ENCODE results near the gene HES4.
"Not testable (repeated sequence)": the region's sequence is repeated elsewhere in the genome, so short reads cannot be mapped to it uniquely, and the experiment has no call there.

HES4 gene

DNA sequence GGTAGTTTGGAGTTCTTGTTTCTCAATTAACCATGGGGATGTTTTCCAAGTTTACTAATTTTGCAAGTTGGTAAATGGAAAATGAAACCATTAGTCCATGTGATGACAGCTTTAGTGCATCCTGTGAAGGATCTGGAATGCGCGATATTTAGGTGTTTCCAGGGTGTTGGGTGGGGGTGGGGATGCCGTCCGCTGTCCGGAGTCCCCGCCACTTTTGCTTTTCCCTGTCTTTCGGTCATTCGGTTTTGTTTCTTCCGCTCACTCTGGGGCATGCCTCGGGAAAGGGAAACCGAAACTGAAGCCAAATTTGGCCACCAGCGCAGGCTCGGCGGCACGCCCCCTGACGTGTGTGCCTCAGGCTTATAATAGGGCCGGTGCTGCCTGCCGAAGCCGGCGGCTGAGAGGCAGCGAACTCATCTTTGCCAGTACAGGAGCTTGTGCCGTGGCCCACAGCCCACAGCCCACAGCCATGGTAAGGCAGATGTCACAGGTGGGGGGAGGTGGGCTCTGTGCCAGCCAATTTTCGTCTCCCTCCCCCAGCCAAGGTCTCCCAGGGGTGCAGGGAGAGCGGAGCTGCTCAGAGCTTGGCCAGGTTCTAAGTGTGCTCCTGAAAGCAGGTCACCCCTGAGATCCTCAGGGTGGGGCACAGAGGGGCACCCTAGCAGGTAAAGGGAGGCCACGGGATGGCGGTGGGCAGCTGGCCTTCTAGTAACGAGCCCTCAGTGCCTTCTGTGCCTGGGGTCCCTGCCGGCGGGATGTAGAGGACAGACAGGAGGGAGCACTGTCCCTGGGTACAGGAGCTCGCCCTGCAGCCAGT lies 13.4 kb upstream of the HES4 start, which contains the start of gene ISG15:
Gene ISG15, plus strand, starts transcription at position 393 of the 817 bp plus-strand sequence. Its CDS starts 77 bp downstream, at position 470.
- Mint-ChIP-seq H3K9me3 (no peaks in the 10 kb centered on the region), H3K27ac (peak within 1 kb of the TSS; percentile 91), H3K4me3 (peak within 1 kb of the TSS; percentile 90), H3K36me3 (no peaks in the 10 kb centered on the region), H3K4me1 (peaks cover 35% of the 10 kb centered on the region), H3K27me3 (no peaks in the 10 kb centered on the region)

DNA sequence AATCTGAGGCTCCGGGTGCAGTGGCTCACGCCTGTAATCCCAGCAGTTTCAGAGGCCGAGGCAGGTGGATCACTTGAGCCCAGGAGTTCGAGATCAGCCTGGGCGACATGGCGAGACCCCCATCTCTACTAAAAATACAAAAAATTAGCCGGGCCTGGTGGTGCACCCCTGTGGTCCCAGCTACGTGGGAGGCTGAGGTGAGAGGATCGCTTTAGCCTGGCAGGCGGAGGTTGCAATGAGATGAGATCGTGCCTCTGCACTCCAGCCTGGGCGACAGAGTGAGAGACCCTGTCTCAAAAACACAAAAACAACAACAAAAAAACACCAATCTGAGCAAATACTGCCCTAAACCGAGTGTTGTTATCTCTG lies 12.8 kb upstream of the HES4 start:
- H3K36me3 Mint-ChIP-seq, H3K9me3 Mint-ChIP-seq, H3K27me3 Mint-ChIP-seq: not testable (repeated sequence)
- H3K27ac Mint-ChIP-seq, result peak overlapping the region; percentile 85
- H3K4me3 Mint-ChIP-seq, result peak overlapping the region; percentile 90
- peaks cover 35% of the 10 kb centered on the region for H3K4me1 Mint-ChIP-seq

DNA sequence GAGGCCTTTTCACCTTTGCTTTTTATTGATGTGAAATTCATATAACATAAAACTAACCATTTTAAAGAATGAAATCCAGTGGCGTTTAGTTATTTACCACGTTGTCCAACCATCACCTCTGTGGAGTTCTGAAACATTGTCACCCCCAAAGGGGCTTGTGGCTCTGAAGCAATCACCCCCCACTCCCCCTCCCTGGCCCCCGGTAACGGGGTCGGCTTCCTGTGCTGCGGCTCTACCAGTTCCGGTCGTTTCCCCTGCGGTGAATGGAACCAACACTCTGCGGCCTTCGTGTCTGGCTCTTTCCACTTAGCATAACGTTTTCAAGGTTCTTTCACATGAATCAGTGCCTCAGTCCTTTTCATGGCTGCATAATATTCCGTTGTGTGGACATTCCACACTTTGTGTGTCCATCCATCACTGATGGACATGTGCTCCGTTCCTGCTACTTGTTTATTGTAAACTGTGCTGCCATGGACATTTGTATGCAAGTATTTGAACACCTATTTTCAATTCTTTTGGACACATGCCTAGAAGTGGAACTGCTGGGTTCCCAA lies 11.6 kb upstream of the HES4 start:
- Mint-ChIP-seq H3K36me3 (no peaks in the 10 kb centered on the region), H3K9me3 (no peaks in the 10 kb centered on the region), H3K27me3 (no peaks in the 10 kb centered on the region), H3K4me3 (no peak overlapping the region), H3K27ac (no peak overlapping the region), H3K4me1 (peaks cover 28% of the 10 kb centered on the region)

DNA sequence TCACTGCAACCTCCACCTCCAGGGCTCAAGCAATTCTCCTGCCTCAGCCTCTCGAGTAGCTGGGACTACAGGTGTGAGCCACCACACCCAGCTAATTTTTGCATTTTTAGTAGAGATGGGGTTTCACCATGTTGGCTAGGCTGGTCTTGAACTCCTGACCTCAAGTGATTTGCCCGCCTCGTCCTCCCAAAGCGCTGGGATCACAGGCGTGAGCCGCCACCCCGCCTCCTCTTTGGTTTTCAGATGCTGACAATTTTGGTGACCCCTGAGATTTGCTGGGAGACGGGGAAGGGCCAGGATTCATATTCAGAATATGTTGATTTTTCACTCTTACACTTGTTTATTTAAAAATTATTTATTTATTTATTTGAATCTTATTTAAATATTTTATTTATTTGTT lies 10.2 kb upstream of the HES4 start:
- not testable (repeated sequence) for H3K36me3 Mint-ChIP-seq, H3K4me3 Mint-ChIP-seq, H3K27ac Mint-ChIP-seq, H3K9me3 Mint-ChIP-seq, H3K27me3 Mint-ChIP-seq
- H3K4me1 Mint-ChIP-seq, result peaks cover 33% of the 10 kb centered on the region

DNA sequence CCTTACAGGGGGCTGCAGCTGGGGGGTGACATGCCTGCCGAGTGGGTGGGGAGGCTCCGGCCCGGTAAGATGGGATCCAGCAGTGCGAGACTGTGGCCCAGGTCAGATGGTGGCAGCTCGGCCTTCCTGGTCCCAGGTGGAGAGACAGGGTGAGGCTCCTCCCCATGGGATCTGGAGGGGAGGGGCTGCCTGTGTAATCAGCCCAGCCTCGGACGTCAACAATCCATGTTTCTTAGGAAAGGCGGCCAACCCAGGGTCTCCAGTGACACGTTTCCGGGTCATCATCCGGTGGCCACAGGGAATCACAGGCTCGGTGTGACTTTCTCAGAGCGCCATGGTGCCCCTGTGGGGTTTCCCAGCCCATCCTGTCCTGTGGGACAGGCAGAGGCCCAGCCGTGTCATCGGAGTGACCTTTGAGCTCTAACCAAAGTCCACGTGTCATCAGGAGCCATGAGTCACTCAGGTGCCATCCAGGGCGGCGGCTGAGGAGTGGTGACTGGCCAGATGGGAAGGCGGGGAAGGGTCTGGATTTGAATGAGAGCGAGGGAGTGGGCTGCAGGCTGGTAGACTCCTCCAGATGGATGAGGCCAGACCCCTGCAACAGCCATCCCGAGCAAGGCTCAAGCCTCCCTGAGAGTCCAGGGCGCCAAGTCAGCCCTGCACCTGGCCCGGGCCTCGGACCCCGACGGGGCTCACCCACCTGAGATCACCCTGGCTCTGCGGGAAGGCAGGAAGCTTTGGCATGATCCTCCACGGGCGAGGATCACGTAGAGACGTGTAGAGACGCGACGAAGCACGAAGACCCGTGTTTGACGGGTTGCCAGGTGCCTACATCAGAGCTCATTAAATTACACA lies 6.6 kb upstream of the HES4 start:
- Mint-ChIP-seq H3K9me3 (no peaks in the 10 kb centered on the region), H3K36me3 (peaks cover 4% of the 10 kb centered on the region), H3K4me1 (peaks cover 15% of the 10 kb centered on the region), H3K4me3 (no peak overlapping the region), H3K27me3 (peaks cover 12% of the 10 kb centered on the region), H3K27ac (no peak overlapping the region)

DNA sequence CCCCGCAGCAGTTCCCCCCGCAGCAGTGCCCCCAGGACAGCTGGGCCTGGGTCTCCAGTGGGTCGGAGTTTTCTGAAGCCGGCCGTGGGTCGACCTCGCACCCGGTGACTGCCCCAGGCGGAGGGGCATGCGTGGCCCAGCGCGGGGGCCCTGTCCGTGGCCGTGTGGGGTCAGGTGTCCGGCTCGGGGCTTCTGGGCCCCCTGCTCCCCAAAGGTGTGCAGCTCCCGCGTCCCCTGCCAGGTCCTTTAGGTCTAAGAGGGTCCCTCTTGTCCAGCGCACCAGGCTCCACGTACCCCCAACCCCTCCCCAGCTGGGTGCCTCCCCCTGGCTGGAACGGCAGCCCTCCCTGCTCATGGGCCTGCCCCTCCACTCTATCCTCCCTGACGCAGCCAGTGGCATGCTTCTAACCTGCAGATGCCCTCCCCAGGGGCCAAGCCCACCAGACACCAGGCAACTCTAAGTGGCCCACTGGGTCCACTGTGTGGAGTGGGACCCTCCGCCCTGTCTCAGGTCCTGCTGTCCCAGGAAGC lies 5.9 kb upstream of the HES4 start:
- no peak overlapping the region for H3K4me3 Mint-ChIP-seq
- H3K27ac Mint-ChIP-seq, result no peak overlapping the region
- peaks cover 4% of the 10 kb centered on the region for H3K36me3 Mint-ChIP-seq
- H3K27me3 Mint-ChIP-seq, result peaks cover 12% of the 10 kb centered on the region
- no peaks in the 10 kb centered on the region for H3K9me3 Mint-ChIP-seq
- H3K4me1 Mint-ChIP-seq, result peaks cover 16% of the 10 kb centered on the region

DNA sequence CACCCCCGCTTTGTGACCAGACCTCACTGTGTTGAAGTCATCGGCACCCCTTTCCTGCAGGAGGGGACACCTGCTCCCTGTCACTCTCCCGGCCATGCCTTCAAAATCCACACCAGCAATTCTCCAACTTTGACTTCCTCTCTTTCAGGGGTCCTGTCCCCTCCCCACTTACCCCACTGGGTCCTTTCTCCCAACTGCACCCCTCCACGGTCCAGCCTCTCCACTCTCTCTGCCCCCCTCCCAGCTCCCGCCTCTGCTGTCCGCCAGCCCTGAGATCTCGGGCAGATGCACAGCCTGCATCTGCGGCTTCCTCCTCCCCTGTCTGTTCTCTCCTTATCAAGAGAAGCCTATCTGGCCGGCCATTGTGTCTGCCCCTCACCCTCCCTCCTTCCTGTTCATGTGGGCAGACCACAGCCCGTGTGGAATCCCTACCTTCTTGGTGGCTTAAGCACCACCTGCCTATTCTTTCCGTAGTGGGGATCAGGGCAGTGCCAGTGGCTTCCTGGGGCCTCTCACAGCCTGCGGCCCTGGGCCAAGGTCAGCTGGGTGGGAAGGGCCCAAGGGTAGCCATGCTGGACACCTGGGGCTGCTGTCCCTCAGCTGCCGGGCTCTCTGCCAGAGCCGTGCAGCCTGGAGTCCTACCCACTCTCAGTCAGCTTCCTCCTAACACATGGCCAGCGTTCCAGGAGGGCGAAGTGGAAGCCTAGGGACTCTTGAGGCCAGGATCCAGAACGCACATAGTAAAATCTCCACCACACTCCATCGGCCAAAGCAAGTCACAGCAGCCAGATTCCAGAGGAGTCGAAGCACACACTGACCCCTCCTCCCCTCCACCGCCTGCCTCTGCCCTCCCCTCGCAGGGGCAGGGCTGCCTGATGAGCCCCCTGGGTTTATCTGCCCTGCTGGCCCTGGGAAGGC lies 5.1 kb upstream of the HES4 start:
- Mint-ChIP-seq H3K4me1 (peaks cover 19% of the 10 kb centered on the region), H3K27me3 (peaks cover 12% of the 10 kb centered on the region), H3K27ac (peak overlapping the region; percentile 86), H3K9me3 (no peaks in the 10 kb centered on the region), H3K36me3 (peaks cover 4% of the 10 kb centered on the region), H3K4me3 (peak overlapping the region; percentile 15)

DNA sequence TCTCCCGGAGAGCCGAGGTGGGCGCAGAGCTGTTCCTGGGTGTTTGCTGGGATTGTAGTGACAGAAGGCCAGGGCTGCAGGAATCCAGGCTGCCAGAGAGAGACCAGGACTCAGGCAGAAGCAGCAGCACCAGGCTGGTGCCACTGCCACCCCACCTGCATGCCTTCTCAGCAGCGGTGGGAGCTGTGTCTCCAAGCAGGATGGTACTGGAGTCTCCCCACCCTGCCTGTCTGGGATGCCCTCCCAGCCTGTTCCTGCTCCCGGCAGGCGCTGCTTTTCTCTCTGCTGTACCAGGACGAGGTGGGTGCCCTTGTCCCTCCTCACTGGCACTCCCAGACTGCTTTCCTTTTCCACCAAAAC lies 4.5 kb upstream of the HES4 start:
- Mint-ChIP-seq H3K4me1 (peaks cover 19% of the 10 kb centered on the region), H3K9me3 (no peaks in the 10 kb centered on the region), H3K27ac (peak overlapping the region; percentile 86), H3K27me3 (peaks cover 12% of the 10 kb centered on the region), H3K36me3 (peaks cover 4% of the 10 kb centered on the region), H3K4me3 (peak overlapping the region; percentile 15)

DNA sequence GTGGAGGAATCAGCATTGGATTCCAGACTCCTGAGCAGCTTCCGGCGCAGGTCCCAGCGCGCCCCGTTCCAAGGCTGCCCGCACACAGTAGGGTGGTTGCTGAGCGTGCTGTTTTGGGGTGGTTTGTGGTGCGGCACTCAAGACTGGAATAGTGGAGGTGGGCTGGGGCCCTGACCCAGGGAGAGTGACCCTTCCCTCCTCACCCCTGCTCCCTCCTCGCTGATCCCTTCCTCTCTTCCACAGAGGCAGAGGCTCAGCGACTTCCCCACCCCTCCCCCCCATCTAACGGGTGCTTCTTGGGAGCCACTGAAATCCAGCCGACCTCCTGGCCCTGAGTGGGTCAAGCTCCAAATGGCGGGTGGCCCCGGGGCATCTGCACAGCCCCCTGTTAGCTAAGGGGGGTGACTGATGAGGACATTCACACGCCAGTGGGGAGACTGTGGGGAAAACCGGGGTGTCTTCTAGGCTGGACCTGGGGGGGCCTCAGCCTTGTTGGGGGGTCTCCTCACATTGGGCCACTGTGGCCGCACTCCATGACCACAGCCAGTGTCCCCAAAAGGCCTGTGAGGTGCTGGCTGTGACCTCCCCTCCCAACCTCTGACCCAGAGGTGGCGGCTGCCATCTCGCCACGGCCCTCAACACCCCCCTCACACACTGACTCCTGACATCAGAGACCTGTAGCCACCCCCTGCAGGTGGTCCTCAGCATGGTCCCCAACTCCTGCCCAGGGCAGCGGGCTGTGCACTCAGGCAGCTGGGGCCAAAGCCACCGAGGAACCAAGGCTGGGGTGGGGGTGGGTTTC lies 3.9 kb upstream of the HES4 start:
- Mint-ChIP-seq H3K4me1 (peaks cover 16% of the 10 kb centered on the region), H3K36me3 (peaks cover 4% of the 10 kb centered on the region), H3K4me3 (no peak overlapping the region), H3K27ac (no peak overlapping the region), H3K9me3 (no peaks in the 10 kb centered on the region), H3K27me3 (peaks cover 12% of the 10 kb centered on the region)

DNA sequence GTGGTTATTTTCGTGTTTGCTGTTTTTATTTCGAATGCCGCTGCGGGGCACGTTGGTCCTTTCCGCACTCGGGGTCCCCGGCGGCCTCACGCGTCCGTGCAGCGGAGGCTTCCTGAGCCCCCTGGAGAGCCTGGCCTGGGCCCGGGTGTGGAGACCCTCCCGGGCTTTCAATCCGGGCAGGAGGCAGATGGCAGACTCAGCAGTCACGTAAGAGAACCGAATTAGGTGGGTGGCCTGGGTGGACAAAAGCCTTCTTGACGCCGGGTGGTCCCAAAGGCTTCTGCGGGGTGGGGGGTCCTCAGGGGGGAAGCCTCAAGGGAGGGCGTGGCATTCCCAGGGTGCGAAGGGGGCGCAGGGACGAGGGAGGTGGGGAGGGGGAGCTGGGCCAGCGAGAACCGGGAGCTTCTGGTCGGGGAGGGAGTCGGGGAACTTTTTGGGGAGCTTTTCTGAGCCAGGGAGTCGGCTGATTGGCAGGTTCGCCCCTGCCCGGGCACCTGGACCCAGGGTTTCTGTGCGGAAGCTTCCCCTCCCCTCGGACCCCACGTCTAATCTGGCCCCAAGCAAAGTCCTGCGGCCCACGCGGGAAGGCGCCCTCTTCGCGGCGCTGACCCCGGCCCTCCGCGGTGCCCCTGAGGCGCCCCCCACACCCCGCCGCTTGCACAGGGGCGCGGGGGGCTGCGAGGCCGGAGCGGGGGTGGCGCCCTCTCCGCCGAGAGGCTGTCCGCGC lies 1.3 kb upstream of the HES4 start:
- Mint-ChIP-seq H3K27ac (peak overlapping the region; percentile 92), H3K27me3 (peaks cover 14% of the 10 kb centered on the region), H3K4me1 (peaks cover 16% of the 10 kb centered on the region), H3K4me3 (peak overlapping the region; percentile 86), H3K36me3 (peaks cover 4% of the 10 kb centered on the region), H3K9me3 (no peaks in the 10 kb centered on the region)

DNA sequence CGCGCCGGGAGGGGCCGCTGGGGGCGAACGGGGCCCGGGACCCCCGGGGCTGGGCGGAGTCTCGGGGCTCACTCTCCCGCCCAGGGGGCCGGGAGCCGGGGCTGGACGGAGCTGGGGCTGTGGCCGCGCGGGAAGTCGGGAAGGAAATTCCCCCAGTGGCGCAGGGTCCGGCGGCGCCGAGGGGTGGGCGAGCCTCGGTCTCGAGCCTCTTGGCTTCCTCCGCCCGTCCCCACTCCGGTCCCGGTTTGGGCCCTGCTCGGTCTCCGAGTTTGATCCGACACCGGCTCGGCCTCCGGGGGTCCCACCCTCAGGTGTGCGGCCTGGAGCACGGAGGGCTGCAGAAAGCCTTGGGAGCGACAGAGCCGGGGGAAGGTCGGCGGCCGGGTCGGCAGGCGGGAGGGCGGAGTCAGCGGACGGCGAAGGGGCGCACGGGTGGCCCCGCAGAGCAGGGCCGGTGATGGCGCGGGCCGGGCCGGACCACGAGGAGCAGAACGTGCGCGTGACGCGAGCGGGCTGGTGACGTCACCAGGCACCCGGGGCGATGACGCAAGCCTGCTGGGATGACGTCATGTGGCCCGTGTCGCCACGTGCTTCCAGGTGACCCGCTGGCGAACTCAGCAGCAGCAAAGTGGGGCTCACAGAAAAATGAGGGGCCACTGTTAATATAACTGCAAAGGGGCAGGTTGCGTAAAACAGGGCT lies 610 bp upstream of the HES4 start:
- Mint-ChIP-seq H3K9me3 (no peaks in the 10 kb centered on the region), H3K4me1 (peaks cover 17% of the 10 kb centered on the region), H3K4me3 (peak overlapping the region; percentile 86), H3K27ac (peak overlapping the region; percentile 92), H3K36me3 (peaks cover 4% of the 10 kb centered on the region), H3K27me3 (peaks cover 16% of the 10 kb centered on the region)

DNA sequence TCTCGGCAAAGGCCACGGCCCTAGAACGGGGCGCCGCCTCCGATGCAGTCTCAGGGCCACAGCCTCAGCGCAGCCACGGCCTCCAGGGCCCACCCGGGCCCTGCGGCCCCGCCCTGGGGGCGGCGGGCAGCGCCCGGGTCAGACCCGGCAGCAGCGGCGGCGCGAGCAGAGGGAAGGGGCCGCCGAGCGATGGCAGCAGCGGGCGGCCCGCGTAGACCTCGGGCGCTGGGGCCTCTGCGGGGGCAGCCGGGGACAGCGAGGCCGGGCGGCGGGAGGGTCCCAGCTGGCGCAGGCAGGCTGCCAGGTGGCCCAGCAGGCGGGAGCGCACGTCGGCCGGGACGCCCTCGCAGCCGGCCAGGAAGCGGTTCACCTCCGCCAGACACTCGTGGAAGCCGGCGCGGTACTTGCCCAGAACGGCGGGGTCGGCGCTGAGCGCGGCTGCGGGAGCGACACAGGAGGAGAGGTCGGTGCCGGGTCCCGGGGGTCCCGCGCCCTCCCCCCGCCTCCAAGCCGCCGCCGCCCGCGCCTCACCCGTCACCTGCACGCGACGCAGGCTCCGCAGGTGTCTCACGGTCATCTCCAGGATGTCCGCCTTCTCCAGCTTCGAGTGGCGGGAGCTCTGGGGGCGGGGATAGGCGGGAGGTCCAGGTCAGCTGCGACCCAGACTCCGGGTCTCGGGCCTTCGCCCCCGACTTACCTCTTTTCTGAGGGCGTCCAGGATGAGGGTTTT lies 737 bp downstream of the HES4 start:
- Mint-ChIP-seq H3K9me3 (no peaks in the 10 kb centered on the region), H3K27me3 (peaks cover 5% of the 10 kb centered on the region), H3K36me3 (no peaks in the 10 kb centered on the region), H3K4me3 (peak overlapping the region; percentile 51), H3K4me1 (peaks cover 8% of the 10 kb centered on the region), H3K27ac (no peak overlapping the region)

DNA sequence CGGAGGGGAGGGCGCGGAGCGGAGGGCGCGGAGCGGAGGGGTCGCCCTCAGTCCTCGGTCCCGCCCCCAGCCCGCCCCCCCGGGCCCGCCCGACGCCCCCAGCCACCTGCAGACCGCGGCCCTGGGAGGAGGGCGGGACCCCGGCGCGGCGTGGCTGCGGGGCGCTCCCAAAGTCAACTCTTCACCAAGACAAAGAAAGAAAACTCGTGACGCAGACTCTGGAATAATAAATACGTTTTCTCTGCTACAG lies 1.2 kb downstream of the HES4 start:
- no peaks in the 10 kb centered on the region for H3K36me3 Mint-ChIP-seq
- no peaks in the 10 kb centered on the region for H3K9me3 Mint-ChIP-seq
- peaks cover 5% of the 10 kb centered on the region for H3K27me3 Mint-ChIP-seq
- H3K4me1 Mint-ChIP-seq, result peaks cover 8% of the 10 kb centered on the region
- H3K27ac Mint-ChIP-seq, result no peak overlapping the region
- peak overlapping the region; percentile 11 for H3K4me3 Mint-ChIP-seq
